Measurements from ENCODE around the gene TMEM91. TPM values are rescaled to one million over a fixed set of nuclear protein-coding genes. Genes with fewer than 3 reads are reported as not detected.

The TMEM91 gene
- total and polyA plus RNA-seq, 2 of the 13 experiments (the other 11 are each of a cell fraction or from before 2014, with no cell fraction given): 6.3 to 10.3 TPM

DNA sequence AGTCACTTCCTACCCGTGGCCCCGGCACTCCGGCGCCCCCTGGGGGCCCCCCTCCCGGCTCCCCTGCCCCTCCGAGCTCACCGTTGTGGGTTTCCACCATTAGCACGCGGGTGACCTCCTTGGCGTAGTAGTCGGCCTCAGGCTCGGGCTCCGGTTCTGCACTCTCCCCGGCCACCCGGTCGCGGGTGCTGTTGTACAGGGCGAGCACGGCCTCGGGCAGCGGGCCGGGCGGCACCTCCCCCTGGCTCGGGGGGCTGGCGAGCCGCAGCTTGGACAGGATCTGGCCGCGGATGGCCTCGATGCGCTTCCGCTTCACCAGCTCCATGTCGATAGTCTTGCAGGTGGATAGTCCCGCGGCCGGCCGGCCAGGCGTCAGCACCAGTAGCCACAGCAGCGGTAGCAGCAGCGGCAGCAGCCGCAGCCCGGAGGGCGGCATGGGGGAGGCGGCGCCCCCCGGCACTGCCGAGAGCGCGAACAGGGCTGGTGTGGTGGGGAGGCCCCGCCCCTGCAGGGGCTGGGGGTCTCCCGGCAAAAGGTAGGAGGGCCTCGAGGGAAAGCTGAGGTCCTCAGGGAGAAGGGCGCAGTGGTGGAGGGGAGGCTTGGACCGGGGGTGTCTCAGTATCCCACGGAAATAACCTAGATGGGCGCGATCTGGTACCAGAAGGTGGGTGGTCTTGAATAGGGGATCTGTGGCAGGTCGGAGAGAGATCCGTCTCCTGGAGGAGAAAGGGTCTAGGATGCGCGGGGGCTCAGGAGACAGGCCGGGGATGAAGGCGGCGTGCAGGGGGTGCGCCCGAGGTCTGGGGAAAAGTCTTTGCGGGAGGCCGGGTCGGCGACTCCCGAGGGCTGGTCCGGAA is 23.5 kb upstream of the TMEM91 start (continued):
- no peak for TF ChIP-seq KLF16 (CRISPR knock-in tag; IDR thresholded peaks at IDR 0.05)
- TF ChIP-seq ATAD3A (CRISPR knock-in tag; IDR thresholded peaks at IDR 0.05): no peak
- TF ChIP-seq SNAI1 (CRISPR knock-in tag; IDR thresholded peaks at IDR 0.05; ENCODE audit: borderline replicate concordance): no peak
- 0 out of 2 replicates have a peak, but pooled peaks have one; percentile 45 for TF ChIP-seq ADNP (CRISPR knock-in tag; IDR thresholded peaks at IDR 0.05)
- TF ChIP-seq, protein P1, sequence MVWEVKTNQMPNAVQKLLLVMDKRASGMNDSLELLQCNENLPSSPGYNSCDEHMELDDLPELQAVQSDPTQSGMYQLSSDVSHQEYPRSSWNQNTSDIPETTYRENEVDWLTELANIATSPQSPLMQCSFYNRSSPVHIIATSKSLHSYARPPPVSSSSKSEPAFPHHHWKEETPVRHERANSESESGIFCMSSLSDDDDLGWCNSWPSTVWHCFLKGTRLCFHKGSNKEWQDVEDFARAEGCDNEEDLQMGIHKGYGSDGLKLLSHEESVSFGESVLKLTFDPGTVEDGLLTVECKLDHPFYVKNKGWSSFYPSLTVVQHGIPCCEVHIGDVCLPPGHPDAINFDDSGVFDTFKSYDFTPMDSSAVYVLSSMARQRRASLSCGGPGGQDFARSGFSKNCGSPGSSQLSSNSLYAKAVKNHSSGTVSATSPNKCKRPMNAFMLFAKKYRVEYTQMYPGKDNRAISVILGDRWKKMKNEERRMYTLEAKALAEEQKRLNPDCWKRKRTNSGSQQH (CRISPR knock-in tag; IDR thresholded peaks at IDR 0.05; ENCODE audit: low read depth): no peak
- no peak for TF ChIP-seq ZNF781 (CRISPR knock-in tag; IDR thresholded peaks at IDR 0.05; ENCODE audit: borderline replicate concordance, not compliant biosample characterization)
- no peak for TF ChIP-seq HMG20A (CRISPR knock-in tag; IDR thresholded peaks at IDR 0.05; ENCODE audit: borderline replicate concordance)
- TF ChIP-seq, protein P2, sequence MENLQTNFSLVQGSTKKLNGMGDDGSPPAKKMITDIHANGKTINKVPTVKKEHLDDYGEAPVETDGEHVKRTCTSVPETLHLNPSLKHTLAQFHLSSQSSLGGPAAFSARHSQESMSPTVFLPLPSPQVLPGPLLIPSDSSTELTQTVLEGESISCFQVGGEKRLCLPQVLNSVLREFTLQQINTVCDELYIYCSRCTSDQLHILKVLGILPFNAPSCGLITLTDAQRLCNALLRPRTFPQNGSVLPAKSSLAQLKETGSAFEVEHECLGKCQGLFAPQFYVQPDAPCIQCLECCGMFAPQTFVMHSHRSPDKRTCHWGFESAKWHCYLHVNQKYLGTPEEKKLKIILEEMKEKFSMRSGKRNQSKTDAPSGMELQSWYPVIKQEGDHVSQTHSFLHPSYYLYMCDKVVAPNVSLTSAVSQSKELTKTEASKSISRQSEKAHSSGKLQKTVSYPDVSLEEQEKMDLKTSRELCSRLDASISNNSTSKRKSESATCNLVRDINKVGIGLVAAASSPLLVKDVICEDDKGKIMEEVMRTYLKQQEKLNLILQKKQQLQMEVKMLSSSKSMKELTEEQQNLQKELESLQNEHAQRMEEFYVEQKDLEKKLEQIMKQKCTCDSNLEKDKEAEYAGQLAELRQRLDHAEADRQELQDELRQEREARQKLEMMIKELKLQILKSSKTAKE (CRISPR knock-in tag; IDR thresholded peaks at IDR 0.05; ENCODE audit: borderline replicate concordance): no peak
- no peak for TF ChIP-seq SIX1 (CRISPR knock-in tag; IDR thresholded peaks at IDR 0.05; ENCODE audit: borderline replicate concordance)
- peak; percentile 37; the same call in 1 of the 2 replicates for TF ChIP-seq SALL1 (CRISPR knock-in tag; IDR thresholded peaks at IDR 0.05)
- TF ChIP-seq ZSCAN12 (CRISPR knock-in tag; IDR thresholded peaks at IDR 0.05): no peak
- TF ChIP-seq, protein P3, sequence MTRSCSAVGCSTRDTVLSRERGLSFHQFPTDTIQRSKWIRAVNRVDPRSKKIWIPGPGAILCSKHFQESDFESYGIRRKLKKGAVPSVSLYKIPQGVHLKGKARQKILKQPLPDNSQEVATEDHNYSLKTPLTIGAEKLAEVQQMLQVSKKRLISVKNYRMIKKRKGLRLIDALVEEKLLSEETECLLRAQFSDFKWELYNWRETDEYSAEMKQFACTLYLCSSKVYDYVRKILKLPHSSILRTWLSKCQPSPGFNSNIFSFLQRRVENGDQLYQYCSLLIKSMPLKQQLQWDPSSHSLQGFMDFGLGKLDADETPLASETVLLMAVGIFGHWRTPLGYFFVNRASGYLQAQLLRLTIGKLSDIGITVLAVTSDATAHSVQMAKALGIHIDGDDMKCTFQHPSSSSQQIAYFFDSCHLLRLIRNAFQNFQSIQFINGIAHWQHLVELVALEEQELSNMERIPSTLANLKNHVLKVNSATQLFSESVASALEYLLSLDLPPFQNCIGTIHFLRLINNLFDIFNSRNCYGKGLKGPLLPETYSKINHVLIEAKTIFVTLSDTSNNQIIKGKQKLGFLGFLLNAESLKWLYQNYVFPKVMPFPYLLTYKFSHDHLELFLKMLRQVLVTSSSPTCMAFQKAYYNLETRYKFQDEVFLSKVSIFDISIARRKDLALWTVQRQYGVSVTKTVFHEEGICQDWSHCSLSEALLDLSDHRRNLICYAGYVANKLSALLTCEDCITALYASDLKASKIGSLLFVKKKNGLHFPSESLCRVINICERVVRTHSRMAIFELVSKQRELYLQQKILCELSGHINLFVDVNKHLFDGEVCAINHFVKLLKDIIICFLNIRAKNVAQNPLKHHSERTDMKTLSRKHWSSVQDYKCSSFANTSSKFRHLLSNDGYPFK (CRISPR knock-in tag; IDR thresholded peaks at IDR 0.05; ENCODE audit: borderline replicate concordance): 0 out of 2 replicates have a peak, but pooled peaks have one; percentile 32
- TF ChIP-seq, protein P4, sequence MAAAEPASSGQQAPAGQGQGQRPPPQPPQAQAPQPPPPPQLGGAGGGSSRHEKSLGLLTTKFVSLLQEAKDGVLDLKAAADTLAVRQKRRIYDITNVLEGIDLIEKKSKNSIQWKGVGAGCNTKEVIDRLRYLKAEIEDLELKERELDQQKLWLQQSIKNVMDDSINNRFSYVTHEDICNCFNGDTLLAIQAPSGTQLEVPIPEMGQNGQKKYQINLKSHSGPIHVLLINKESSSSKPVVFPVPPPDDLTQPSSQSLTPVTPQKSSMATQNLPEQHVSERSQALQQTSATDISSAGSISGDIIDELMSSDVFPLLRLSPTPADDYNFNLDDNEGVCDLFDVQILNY (CRISPR knock-in tag; conservative IDR thresholded peaks at IDR 0.05): no peak
- TF ChIP-seq, protein P5, sequence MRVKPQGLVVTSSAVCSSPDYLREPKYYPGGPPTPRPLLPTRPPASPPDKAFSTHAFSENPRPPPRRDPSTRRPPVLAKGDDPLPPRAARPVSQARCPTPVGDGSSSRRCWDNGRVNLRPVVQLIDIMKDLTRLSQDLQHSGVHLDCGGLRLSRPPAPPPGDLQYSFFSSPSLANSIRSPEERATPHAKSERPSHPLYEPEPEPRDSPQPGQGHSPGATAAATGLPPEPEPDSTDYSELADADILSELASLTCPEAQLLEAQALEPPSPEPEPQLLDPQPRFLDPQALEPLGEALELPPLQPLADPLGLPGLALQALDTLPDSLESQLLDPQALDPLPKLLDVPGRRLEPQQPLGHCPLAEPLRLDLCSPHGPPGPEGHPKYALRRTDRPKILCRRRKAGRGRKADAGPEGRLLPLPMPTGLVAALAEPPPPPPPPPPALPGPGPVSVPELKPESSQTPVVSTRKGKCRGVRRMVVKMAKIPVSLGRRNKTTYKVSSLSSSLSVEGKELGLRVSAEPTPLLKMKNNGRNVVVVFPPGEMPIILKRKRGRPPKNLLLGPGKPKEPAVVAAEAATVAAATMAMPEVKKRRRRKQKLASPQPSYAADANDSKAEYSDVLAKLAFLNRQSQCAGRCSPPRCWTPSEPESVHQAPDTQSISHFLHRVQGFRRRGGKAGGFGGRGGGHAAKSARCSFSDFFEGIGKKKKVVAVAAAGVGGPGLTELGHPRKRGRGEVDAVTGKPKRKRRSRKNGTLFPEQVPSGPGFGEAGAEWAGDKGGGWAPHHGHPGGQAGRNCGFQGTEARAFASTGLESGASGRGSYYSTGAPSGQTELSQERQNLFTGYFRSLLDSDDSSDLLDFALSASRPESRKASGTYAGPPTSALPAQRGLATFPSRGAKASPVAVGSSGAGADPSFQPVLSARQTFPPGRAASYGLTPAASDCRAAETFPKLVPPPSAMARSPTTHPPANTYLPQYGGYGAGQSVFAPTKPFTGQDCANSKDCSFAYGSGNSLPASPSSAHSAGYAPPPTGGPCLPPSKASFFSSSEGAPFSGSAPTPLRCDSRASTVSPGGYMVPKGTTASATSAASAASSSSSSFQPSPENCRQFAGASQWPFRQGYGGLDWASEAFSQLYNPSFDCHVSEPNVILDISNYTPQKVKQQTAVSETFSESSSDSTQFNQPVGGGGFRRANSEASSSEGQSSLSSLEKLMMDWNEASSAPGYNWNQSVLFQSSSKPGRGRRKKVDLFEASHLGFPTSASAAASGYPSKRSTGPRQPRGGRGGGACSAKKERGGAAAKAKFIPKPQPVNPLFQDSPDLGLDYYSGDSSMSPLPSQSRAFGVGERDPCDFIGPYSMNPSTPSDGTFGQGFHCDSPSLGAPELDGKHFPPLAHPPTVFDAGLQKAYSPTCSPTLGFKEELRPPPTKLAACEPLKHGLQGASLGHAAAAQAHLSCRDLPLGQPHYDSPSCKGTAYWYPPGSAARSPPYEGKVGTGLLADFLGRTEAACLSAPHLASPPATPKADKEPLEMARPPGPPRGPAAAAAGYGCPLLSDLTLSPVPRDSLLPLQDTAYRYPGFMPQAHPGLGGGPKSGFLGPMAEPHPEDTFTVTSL (CRISPR knock-in tag; IDR thresholded peaks at IDR 0.05; ENCODE audit: borderline replicate concordance): no peak

Measured in HepG2 (cell line).